ENCODE measurements around the gene KRTAP19-8. TPM values are rescaled to one million over a fixed set of nuclear protein-coding genes. Genes with fewer than 3 reads are reported as not detected.

Gene KRTAP19-8
- total RNA-seq, 1 donor from 2014 or later = not detected

DNA sequence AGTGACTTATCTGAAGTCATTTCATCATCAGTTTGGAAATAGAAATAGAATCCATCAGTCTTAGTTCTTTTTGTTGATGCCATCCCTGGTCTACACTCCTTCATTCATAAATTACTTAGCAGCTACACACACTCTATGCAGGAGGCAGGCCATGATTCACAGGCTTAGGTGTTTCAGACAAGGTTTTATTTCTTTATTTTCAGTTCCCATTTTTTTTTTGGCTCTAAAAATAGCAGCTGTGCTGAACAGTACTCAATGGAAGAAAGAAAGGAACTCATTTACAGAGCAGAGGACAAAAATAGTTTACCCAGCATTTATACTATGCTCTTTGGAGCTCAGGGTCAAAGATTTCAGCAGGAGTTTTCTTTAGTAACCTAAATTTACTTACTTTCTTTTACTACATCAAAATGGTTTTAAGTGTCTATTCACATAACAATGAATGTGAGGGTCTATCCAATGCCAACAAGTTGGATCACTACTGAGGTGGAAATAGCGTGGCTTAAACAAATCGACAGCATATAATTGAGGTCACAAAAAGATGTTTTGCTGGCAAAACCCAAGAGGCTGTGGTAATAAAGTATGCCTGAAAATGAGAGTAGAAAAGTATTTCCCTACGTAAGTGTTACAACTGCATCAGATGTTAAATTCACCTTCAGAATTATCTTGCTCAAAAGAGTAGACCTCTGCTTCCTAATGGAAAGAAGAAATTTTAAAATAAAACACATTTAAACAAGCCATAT lies 7.7 kb downstream of the KRTAP19-8 start:
- DNase-seq = no peak
- Histone ChIP-seq H3K9me3 (replicated peaks) (peaks cover 6% of the 10 kb centered on the region), H3K4me1 (no peaks in the 10 kb centered on the region), H3K27ac (replicated peaks) (no peak overlapping the region), H3K4me3 (no peak overlapping the region), H3K27me3 (ENCODE audit: low read depth) (peaks cover 3% of the 10 kb centered on the region), H3K36me3 (no peaks in the 10 kb centered on the region)
- intact Hi-C loops (cut with micrococcal nuclease) = no loop called here
- TF ChIP-seq, protein P1, sequence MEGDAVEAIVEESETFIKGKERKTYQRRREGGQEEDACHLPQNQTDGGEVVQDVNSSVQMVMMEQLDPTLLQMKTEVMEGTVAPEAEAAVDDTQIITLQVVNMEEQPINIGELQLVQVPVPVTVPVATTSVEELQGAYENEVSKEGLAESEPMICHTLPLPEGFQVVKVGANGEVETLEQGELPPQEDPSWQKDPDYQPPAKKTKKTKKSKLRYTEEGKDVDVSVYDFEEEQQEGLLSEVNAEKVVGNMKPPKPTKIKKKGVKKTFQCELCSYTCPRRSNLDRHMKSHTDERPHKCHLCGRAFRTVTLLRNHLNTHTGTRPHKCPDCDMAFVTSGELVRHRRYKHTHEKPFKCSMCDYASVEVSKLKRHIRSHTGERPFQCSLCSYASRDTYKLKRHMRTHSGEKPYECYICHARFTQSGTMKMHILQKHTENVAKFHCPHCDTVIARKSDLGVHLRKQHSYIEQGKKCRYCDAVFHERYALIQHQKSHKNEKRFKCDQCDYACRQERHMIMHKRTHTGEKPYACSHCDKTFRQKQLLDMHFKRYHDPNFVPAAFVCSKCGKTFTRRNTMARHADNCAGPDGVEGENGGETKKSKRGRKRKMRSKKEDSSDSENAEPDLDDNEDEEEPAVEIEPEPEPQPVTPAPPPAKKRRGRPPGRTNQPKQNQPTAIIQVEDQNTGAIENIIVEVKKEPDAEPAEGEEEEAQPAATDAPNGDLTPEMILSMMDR (IDR thresholded peaks at IDR 0.05; ENCODE audit: borderline replicate concordance) = no peak

DNA sequence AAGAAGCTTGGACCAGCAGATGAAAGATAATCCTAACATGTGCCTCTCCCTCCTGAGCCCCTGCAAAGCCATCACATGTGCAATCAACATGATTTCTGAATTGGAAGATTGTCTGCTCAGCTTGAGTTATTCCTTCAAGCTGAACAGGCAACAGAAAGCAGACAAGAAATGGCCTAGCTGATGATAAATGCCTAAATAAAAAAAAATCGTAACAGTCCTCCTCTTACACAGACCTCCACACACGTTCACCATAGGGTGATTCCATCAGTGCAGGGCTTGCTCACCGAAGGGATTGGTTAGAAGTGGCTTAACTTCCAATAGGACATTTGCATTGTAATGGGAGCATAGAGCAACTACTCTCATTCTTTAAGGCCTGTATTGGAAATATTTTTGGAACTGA lies 14.6 kb downstream of the KRTAP19-8 start:
- Histone ChIP-seq H3K4me1 (no peaks in the 10 kb centered on the region), H3K9me3 (replicated peaks) (no peaks in the 10 kb centered on the region), H3K36me3 (no peaks in the 10 kb centered on the region), H3K27me3 (ENCODE audit: low read depth) (no peaks in the 10 kb centered on the region), H3K4me3 (no peak overlapping the region), H3K27ac (replicated peaks) (no peak overlapping the region)
- no peak for DNase-seq
- TF ChIP-seq, protein P1 (IDR thresholded peaks at IDR 0.05; ENCODE audit: borderline replicate concordance) = no peak
- intact Hi-C loops (cut with micrococcal nuclease) = no loop called here

DNA sequence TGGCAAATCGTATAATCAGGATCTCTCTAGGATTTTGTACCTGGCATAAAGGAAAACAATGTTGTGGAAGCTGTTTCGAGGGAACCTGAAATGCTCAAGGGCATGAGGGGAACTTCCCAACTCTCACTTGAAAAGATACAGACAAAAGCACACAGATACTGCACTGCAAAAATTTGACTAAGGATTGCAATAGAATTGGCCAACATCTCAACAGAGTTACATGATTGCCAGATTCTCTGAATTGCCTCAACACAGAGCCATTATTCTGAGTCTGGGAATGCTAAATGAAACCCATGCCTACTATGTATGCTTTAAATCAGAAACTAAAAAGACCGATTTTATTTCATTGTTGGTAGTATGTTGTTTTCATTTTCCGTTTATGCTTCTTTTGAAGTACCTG lies 16.0 kb downstream of the KRTAP19-8 start:
- H3K27me3 ChIP-seq (ENCODE audit: low read depth) = no peaks in the 10 kb centered on the region
- no peak for DNase-seq
- H3K9me3 ChIP-seq (replicated peaks) = no peaks in the 10 kb centered on the region
- H3K4me3 ChIP-seq = no peak overlapping the region
- TF ChIP-seq, protein P1 (IDR thresholded peaks at IDR 0.05; ENCODE audit: borderline replicate concordance) = no peak
- H3K27ac ChIP-seq (replicated peaks) = no peak overlapping the region
- intact Hi-C loops (cut with micrococcal nuclease) = no loop called here
- H3K36me3 ChIP-seq = no peaks in the 10 kb centered on the region
- H3K4me1 ChIP-seq = no peaks in the 10 kb centered on the region

DNA sequence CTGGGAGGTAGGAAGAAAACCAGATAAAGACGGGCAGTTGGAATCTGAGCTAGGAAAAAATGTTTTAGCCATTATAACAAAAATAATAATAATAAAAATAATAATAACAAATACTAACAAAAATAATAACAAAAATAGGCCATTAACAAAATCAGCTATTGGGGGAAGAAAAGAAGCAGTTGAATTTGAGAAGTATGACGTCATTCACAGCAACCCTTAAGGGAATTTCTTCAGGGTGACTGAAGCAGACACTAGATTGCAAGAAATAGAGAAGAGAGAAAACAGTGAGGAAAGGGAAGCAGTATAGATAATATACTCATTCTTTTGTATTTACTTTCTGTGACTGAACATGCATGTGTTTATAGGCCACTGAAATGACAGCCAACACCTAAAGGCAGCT lies 20.0 kb downstream of the KRTAP19-8 start:
- intact Hi-C loops (cut with micrococcal nuclease) = no loop called here
- H3K9me3 ChIP-seq (replicated peaks) = peaks cover 8% of the 10 kb centered on the region

DNA sequence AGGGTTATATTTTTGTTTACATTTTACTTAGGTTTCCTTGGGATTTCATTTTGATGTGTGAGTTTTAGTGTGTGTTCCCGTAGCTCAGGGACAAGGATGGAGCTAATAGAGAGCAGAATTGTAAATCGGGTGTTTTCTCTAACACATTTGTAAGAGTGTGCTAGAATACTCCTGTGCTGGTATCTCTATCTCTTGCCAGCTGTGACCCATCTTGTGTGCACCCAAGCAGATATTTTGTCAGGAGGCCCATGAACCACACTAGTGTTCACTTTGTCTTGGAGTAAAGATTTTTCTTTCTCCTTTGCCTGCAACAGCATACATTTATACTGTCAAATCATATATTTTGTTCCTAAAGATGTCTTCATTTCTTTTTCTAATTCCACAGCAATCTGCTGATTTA lies 23.4 kb downstream of the KRTAP19-8 start:
- Histone ChIP-seq H3K36me3 (no peaks in the 10 kb centered on the region), H3K27ac (replicated peaks) (no peak overlapping the region), H3K4me1 (no peaks in the 10 kb centered on the region), H3K9me3 (replicated peaks) (peaks cover 17% of the 10 kb centered on the region), H3K27me3 (ENCODE audit: low read depth) (no peaks in the 10 kb centered on the region), H3K4me3 (no peak overlapping the region)
- DNase-seq = no peak
- TF ChIP-seq, protein P1 (IDR thresholded peaks at IDR 0.05; ENCODE audit: borderline replicate concordance) = no peak
- intact Hi-C loops (cut with micrococcal nuclease) = no loop called here

More for the DNA sequence above, 20.0 kb downstream of the KRTAP19-8 start:
- H3K27me3 ChIP-seq (ENCODE audit: low read depth) = no peaks in the 10 kb centered on the region
- no peak overlapping the region for H3K4me3 ChIP-seq
- TF ChIP-seq, protein P1 (IDR thresholded peaks at IDR 0.05; ENCODE audit: borderline replicate concordance) = no peak
- H3K27ac ChIP-seq (replicated peaks) = no peak overlapping the region
- DNase-seq = no peak
- H3K4me1 ChIP-seq = no peaks in the 10 kb centered on the region
- no peaks in the 10 kb centered on the region for H3K36me3 ChIP-seq
